Measurements from ENCODE around the gene FNIP2.

- TF ChIP-seq TCF7L2 (IDR thresholded peaks at IDR 0.05; ENCODE audit: borderline replicate concordance, low read depth, low read length) = no peak
- TF ChIP-seq YY1 (tag by site-specific recombination; IDR thresholded peaks at IDR 0.05) = no peak
- no peak for TF ChIP-seq CTCF (tag by site-specific recombination; IDR thresholded peaks at IDR 0.05)
- no peak for TF ChIP-seq ZNF184 (tag by site-specific recombination; IDR thresholded peaks at IDR 0.05)
- TF ChIP-seq HOXD13 (CRISPR knock-in tag; IDR thresholded peaks at IDR 0.05; ENCODE audit: borderline replicate concordance) = no peak
- TF ChIP-seq ZNF449 (tag by site-specific recombination; IDR thresholded peaks at IDR 0.05) = no peak
These were observed 68.8 kb downstream of the FNIP2 start for GRCh38 chr4:158837527-158838141.
